ENCODE data around the gene LNX1.

Gene LNX1

GRCh38 chr4:53622739-53623151, 31.5 kb upstream of the LNX1 start:
- Histone ChIP-seq H4K20me1 (ENCODE audit: insufficient read depth, low read length, poor library complexity, severe bottlenecking) (no peaks in the 10 kb centered on the region), H3K4me2 (ENCODE audit: low read depth, low read length, poor library complexity, severe bottlenecking) (no peak overlapping the region), H3K4me3 (ENCODE audit: low read length, poor library complexity, severe bottlenecking) (no peak overlapping the region), H3F3A (ENCODE audit: low read depth) (no peaks in the 10 kb centered on the region), H2AFZ (ENCODE audit: low read length) (no peak overlapping the region), H3K4me1 (ENCODE audit: insufficient read depth, low read length, poor library complexity, severe bottlenecking) (no peaks in the 10 kb centered on the region), H3K9me3 (ENCODE audit: insufficient read depth, low read depth, low read length) (no peaks in the 10 kb centered on the region), H3K9me2 (replicated peaks; ENCODE audit: low read depth, low read length) (no peaks in the 10 kb centered on the region), H3K36me3 (ENCODE audit: insufficient read depth, low read length) (no peaks in the 10 kb centered on the region), H3K27me3 (ENCODE audit: insufficient read depth, low read length, poor library complexity, severe bottlenecking) (no peaks in the 10 kb centered on the region), H3K9ac (ENCODE audit: low read depth, low read length, poor library complexity, severe bottlenecking) (no peak overlapping the region), H3K79me2 (ENCODE audit: insufficient read depth, low read length) (no peaks in the 10 kb centered on the region)
- no peak for TF ChIP-seq EZH2phosphoT487 (IDR thresholded peaks at IDR 0.05; ENCODE audit: borderline replicate concordance)
- no peak for TF ChIP-seq CTCF (conservative IDR thresholded peaks at IDR 0.05; ENCODE audit: low read length)

GRCh38 chr4:53620956-53621355, 29.7 kb upstream of the LNX1 start:
- Histone ChIP-seq H3K9me3 (ENCODE audit: insufficient read depth, low read depth, low read length) (no peaks in the 10 kb centered on the region), H3K4me3 (ENCODE audit: low read length, poor library complexity, severe bottlenecking) (no peak overlapping the region), H3K27me3 (ENCODE audit: insufficient read depth, low read length, poor library complexity, severe bottlenecking) (no peaks in the 10 kb centered on the region), H2AFZ (ENCODE audit: low read length) (no peak overlapping the region), H3K4me1 (ENCODE audit: insufficient read depth, low read length, poor library complexity, severe bottlenecking) (no peaks in the 10 kb centered on the region), H3K9me2 (replicated peaks; ENCODE audit: low read depth, low read length) (no peaks in the 10 kb centered on the region), H4K20me1 (ENCODE audit: insufficient read depth, low read length, poor library complexity, severe bottlenecking) (no peaks in the 10 kb centered on the region), H3K79me2 (ENCODE audit: insufficient read depth, low read length) (no peaks in the 10 kb centered on the region), H3F3A (ENCODE audit: low read depth) (no peaks in the 10 kb centered on the region), H3K4me2 (ENCODE audit: low read depth, low read length, poor library complexity, severe bottlenecking) (no peak overlapping the region), H3K36me3 (ENCODE audit: insufficient read depth, low read length) (no peaks in the 10 kb centered on the region), H3K9ac (ENCODE audit: low read depth, low read length, poor library complexity, severe bottlenecking) (no peak overlapping the region)
- TF ChIP-seq EZH2phosphoT487 (IDR thresholded peaks at IDR 0.05; ENCODE audit: borderline replicate concordance): no peak
- peak; percentile 39 for TF ChIP-seq CTCF (conservative IDR thresholded peaks at IDR 0.05; ENCODE audit: low read length)

DNA sequence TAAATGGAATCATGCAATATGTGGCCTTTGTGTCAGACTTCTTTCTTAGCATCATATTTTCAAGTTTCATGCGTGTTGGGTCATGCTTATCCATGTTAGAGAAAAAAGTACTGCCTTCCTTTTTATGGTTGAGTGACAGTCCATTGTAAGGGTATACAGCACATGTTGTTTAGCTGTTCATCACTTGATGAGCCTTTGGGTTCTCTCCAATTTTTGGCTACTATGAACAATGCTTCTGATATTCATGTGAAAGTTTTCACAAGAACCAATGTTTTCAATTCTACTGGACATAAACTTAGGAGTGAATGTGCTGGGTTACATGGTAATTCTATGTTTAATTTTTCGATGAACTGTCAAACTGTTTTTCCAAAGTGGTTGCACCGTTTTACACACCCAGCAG, 28.1 kb upstream of the LNX1 start:
- H3K9me3 ChIP-seq (ENCODE audit: insufficient read depth, low read depth, low read length): no peaks in the 10 kb centered on the region
- no peaks in the 10 kb centered on the region for H3K79me2 ChIP-seq (ENCODE audit: insufficient read depth, low read length)
- H2AFZ ChIP-seq (ENCODE audit: low read length): no peak overlapping the region
- no peak for TF ChIP-seq EZH2phosphoT487 (IDR thresholded peaks at IDR 0.05; ENCODE audit: borderline replicate concordance)
- TF ChIP-seq CTCF (conservative IDR thresholded peaks at IDR 0.05; ENCODE audit: low read length): no peak
- H3K9me2 ChIP-seq (replicated peaks; ENCODE audit: low read depth, low read length): no peaks in the 10 kb centered on the region
- H4K20me1 ChIP-seq (ENCODE audit: insufficient read depth, low read length, poor library complexity, severe bottlenecking): no peaks in the 10 kb centered on the region
- no peaks in the 10 kb centered on the region for H3F3A ChIP-seq (ENCODE audit: low read depth)
- H3K36me3 ChIP-seq (ENCODE audit: insufficient read depth, low read length): no peaks in the 10 kb centered on the region
- no peaks in the 10 kb centered on the region for H3K4me1 ChIP-seq (ENCODE audit: insufficient read depth, low read length, poor library complexity, severe bottlenecking)
- no peaks in the 10 kb centered on the region for H3K27me3 ChIP-seq (ENCODE audit: insufficient read depth, low read length, poor library complexity, severe bottlenecking)
- H3K4me2 ChIP-seq (ENCODE audit: low read depth, low read length, poor library complexity, severe bottlenecking): no peak overlapping the region
- no peak overlapping the region for H3K4me3 ChIP-seq (ENCODE audit: low read length, poor library complexity, severe bottlenecking)
- H3K9ac ChIP-seq (ENCODE audit: low read depth, low read length, poor library complexity, severe bottlenecking): no peak overlapping the region

Data from Loucy (cell line).